ENCODE results near the gene OAS1. TPM values are rescaled to one million over a fixed set of nuclear protein-coding genes. Genes with fewer than 3 reads are reported as not detected.
A peak's percentile ranks its signal among the peaks of the same experiment; 100 is the strongest.

OAS1 gene
- total and polyA plus RNA-seq, 2 of the 8 experiments (the other 6 are each of a cell fraction or from before 2014, with no cell fraction given): 0.23 TPM; not detected in 1

DNA sequence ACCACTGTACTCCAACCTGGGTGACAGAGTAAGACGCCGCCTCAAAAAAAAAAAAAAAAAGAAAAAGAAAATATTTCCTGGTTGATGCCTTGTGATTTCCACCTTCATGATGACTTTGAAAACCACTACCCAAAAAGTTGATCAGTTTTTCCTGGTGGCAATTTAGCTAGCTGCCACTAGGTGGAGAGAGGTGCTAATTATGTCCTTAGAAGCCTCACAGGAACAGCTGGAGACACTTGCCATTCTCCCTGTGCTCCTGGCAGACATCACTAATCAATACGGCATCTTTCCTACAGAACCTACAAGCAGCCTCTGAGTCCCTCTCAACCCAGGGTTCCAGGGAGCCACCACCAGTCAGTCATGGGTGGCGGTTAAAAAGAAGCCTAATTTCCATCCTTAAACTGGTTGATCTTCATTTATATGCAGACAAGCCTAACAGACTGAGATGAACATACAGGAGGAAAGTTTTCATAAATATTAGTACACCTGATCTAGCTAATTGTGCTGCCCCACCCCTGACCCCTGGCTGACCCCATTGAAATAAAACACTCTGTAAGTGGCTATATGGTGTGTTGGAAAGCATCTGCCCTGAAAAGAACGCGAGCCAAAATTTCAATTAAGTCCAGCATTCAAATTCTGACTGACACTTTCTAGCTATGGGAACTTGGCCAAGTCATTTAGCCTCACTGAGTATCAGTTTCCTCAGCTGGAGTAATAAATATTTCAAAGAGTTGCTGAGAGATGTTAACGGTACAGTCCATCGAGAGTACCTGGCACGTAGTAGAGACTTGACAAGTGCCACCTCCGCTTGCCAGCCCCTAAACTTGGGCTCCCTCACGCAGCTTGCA, 6.2 kb upstream of the OAS1 start (continued):
- TF ChIP-seq, protein P1, sequence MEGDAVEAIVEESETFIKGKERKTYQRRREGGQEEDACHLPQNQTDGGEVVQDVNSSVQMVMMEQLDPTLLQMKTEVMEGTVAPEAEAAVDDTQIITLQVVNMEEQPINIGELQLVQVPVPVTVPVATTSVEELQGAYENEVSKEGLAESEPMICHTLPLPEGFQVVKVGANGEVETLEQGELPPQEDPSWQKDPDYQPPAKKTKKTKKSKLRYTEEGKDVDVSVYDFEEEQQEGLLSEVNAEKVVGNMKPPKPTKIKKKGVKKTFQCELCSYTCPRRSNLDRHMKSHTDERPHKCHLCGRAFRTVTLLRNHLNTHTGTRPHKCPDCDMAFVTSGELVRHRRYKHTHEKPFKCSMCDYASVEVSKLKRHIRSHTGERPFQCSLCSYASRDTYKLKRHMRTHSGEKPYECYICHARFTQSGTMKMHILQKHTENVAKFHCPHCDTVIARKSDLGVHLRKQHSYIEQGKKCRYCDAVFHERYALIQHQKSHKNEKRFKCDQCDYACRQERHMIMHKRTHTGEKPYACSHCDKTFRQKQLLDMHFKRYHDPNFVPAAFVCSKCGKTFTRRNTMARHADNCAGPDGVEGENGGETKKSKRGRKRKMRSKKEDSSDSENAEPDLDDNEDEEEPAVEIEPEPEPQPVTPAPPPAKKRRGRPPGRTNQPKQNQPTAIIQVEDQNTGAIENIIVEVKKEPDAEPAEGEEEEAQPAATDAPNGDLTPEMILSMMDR (IDR thresholded peaks at IDR 0.05; ENCODE audit: control extremely low read depth in 1 of 3, insufficient read depth in 1 of 3, low read depth in 1 of 3, low read length in 3 of 3): peak; percentile 2 to 80 (median 80)
- TF ChIP-seq RNF2 (IDR thresholded peaks at IDR 0.05; ENCODE audit: borderline replicate concordance, low read depth, low read length, missing control alignments, poor library complexity, severe bottlenecking): no peak
- TF ChIP-seq CBX5 (IDR thresholded peaks at IDR 0.05; ENCODE audit: low read depth, low read length): no peak
- 0 out of 2 replicates have a peak, but pooled peaks have one; percentile 46 for TF ChIP-seq TCF12 (IDR thresholded peaks at IDR 0.05; ENCODE audit: low read depth, low read length)
- TF ChIP-seq CHD1 (IDR thresholded peaks at IDR 0.05; ENCODE audit: low read depth, low read length): no peak
- 0 out of 2 replicates have a peak, but pooled peaks have one; percentile 20 for TF ChIP-seq EGR1 (IDR thresholded peaks at IDR 0.05; ENCODE audit: borderline replicate concordance, low read depth, low read length)
- peak in 1 of 2 experiments; percentile 69; a peak in 1 of 4 replicates for TF ChIP-seq HDAC2 (IDR thresholded peaks at IDR 0.05; ENCODE audit: borderline replicate concordance in 1 of 2, low read depth in 2 of 2, low read length in 2 of 2)
- 0 out of 4 replicates have a peak, but pooled peaks of 1 of the 2 experiments have one; percentile 67 for TF ChIP-seq SIN3A (conservative IDR thresholded peaks at IDR 0.05 in 1 of 2, IDR thresholded peaks at IDR 0.05 in 1 of 2; ENCODE audit: low read depth in 1 of 2, low read length in 2 of 2)
- no peak for TF ChIP-seq SP2 (IDR thresholded peaks at IDR 0.05; ENCODE audit: low read length)
- TF ChIP-seq KDM1A (IDR thresholded peaks at IDR 0.05; ENCODE audit: borderline replicate concordance, low read length): peak; percentile 15; the same call in 1 of the 2 replicates
- no peak for TF ChIP-seq JUND (IDR thresholded peaks at IDR 0.05; ENCODE audit: low read length)
- TF ChIP-seq, protein P2, sequence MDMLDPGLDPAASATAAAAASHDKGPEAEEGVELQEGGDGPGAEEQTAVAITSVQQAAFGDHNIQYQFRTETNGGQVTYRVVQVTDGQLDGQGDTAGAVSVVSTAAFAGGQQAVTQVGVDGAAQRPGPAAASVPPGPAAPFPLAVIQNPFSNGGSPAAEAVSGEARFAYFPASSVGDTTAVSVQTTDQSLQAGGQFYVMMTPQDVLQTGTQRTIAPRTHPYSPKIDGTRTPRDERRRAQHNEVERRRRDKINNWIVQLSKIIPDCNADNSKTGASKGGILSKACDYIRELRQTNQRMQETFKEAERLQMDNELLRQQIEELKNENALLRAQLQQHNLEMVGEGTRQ (IDR thresholded peaks at IDR 0.05; ENCODE audit: low read length): no peak
